Choroid plexus epithelial cell (primary cell): Measurements from ENCODE around the gene GPR152.

Experiments used
- DNase-seq: peaks from one replicate; pipeline ENCODE4 v3.0.0-alpha.2; 2010; ENCODE audit warnings: low read depth
- H3K4me3 ChIP-seq: 2 replicates; pipeline ENCODE4 v1.5.1; 2011; ENCODE audit warnings: low read depth, mild to moderate bottlenecking, control low read depth, low read length, moderate library complexity
- CTCF ChIP-seq: conservative IDR thresholded peaks from 2 replicates; pipeline ENCODE4 v1.5.1; 2011; ENCODE audit warnings: low read depth, mild to moderate bottlenecking, control low read depth, inconsistent platforms, low read length, moderate library complexity

The GPR152 gene

GRCh38 chr11:67435727-67436458 is 16.6 kb downstream of the GPR152 start:
- no peak for TF ChIP-seq CTCF
- H3K4me3 ChIP-seq = no peak overlapping the region
- no peak for DNase-seq

DNA sequence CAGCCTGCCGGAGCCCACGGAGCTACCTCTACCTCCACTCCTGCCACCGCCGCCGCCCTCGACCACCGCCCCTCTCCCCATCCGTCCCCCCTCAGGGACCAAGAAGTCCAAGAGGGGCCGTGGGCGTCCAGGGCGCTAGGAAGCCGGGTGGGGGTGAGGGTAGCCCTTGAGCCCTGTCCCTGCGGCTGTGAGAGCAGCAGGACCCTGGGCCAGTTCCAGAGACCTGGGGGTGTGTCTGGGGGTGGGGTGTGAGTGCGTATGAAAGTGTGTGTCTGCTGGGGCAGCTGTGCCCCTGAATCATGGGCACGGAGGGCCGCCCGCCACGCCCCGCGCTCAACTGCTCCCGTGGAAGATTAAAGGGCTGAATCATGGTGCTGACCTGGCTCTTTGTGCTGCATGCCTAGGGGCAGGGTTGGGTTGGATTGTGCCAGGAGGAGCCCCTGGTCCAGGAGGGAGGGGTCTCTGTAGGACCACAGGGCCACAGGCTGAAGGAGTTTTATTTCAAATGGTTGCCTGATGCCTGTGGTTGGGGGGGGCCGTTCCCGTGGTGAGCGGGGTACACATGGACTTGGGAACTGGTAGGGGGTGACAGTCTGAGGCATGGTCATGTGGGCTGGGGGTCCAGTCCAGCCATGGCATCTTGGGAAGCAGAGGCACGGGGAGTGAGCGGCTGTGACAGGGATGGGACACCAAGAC is 17.4 kb downstream of the GPR152 start:
- TF ChIP-seq CTCF = no peak
- H3K4me3 ChIP-seq = no peak overlapping the region
- DNase-seq = no peak

DNA sequence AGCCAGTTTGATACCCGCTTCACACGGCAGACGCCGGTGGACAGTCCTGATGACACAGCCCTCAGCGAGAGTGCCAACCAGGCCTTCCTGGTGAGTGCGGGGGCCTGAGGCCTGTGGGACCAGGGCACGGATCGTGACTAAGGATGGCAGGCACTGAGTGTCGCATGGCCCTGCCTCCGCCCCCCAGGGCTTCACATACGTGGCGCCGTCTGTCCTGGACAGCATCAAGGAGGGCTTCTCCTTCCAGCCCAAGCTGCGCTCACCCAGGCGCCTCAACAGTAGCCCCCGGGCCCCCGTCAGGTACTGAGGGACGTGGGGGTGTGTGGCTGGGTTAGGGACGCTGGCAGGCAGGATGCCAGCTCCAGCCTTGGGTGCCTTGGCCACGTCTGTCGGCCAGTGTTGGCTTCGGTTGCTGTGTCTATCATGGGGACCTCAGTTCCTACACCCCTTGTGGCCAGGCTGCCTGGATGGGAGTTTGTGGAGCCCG is 18.1 kb downstream of the GPR152 start:
- H3K4me3 ChIP-seq = no peak overlapping the region
- no peak for DNase-seq
- TF ChIP-seq CTCF = no peak

DNA sequence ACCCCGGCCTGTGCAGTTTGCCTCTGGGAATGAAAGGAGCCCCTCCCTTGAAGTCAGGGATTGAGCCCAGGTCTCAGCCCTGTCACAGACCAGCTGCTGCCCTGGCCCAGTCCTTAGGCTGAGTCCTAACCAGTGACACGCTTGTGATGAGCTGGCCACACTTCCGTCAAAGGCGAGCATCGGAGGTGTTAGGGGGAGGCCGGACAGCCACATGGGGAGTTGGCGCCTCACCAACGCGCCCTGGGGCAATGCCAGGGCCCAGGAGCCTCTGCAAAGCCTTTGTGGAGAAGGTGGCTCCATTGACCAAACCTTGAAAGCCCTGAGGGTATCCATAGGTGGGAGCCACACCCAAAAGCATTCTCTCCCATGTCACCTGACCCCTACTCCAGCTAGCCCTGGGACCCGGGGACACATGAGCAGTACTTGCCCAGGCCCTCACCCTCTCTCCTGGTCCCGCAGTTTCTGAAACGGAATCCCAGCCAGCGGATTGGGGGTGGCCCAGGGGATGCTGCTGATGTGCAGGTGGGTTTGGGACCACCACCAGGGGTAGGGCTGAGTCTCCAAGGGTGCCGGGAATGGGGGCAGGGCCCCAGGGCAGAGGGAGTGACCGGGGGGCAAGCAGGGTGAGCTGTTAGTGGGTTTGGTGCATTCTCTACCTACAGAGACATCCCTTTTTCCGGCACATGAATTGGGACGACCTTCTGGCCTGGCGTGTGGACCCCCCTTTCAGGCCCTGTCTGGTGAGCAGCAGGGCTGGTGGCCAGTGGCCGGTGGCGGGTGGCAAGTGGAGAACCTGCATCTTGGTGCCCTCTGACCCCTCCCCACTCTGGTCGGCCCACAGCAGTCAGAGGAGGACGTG is 18.8 kb downstream of the GPR152 start:
- DNase-seq = no peak
- TF ChIP-seq CTCF = no peak

GRCh38 chr11:67432655-67433349 is 19.7 kb downstream of the GPR152 start:
- H3K4me3 ChIP-seq = no peak overlapping the region
- TF ChIP-seq CTCF = no peak
- no peak for DNase-seq

More for the DNA sequence above, 18.8 kb downstream of the GPR152 start:
- no peak overlapping the region for H3K4me3 ChIP-seq
